ENCODE results near the gene CRYM.

Gene CRYM

GRCh38 chr16:21227866-21228265, 50.2 kb downstream of the CRYM start:
- Histone ChIP-seq H3K27me3 (ENCODE audit: control insufficient read depth, insufficient read depth, low read length) (no peaks in the 10 kb centered on the region), H3K9ac (ENCODE audit: low read length) (no peak overlapping the region), H3K4me1 (ENCODE audit: control insufficient read depth, insufficient read depth, low read length) (no peaks in the 10 kb centered on the region), H3K4me3 (ENCODE audit: low read length) (no peak overlapping the region), H3K36me3 (ENCODE audit: control insufficient read depth, insufficient read depth, low read length) (no peaks in the 10 kb centered on the region), H3K27ac (ENCODE audit: low read depth, low read length) (no peak overlapping the region)

GRCh38 chr16:21226749-21227148, 51.3 kb downstream of the CRYM start:
- no peak overlapping the region for H3K27ac ChIP-seq (ENCODE audit: low read depth, low read length)
- no peaks in the 10 kb centered on the region for H3K27me3 ChIP-seq (ENCODE audit: control insufficient read depth, insufficient read depth, low read length)
- no peak overlapping the region for H3K4me3 ChIP-seq (ENCODE audit: low read length)
- H3K9ac ChIP-seq (ENCODE audit: low read length): no peak overlapping the region
- H3K4me1 ChIP-seq (ENCODE audit: control insufficient read depth, insufficient read depth, low read length): no peaks in the 10 kb centered on the region
- no peaks in the 10 kb centered on the region for H3K36me3 ChIP-seq (ENCODE audit: control insufficient read depth, insufficient read depth, low read length)

- Histone ChIP-seq H3K9ac (ENCODE audit: low read length) (no peak overlapping the region), H3K4me3 (ENCODE audit: low read length) (no peak overlapping the region), H3K36me3 (ENCODE audit: control insufficient read depth, insufficient read depth, low read length) (no peaks in the 10 kb centered on the region), H3K27me3 (ENCODE audit: control insufficient read depth, insufficient read depth, low read length) (no peaks in the 10 kb centered on the region), H3K4me1 (ENCODE audit: control insufficient read depth, insufficient read depth, low read length) (no peaks in the 10 kb centered on the region), H3K27ac (ENCODE audit: low read depth, low read length) (no peak overlapping the region)
Observed at GRCh38 chr16:21224800-21225199, 53.3 kb downstream of the CRYM start.

GRCh38 chr16:21223787-21224186, 54.3 kb downstream of the CRYM start:
- Histone ChIP-seq H3K36me3 (ENCODE audit: control insufficient read depth, insufficient read depth, low read length) (no peaks in the 10 kb centered on the region), H3K27me3 (ENCODE audit: control insufficient read depth, insufficient read depth, low read length) (no peaks in the 10 kb centered on the region), H3K4me3 (ENCODE audit: low read length) (no peak overlapping the region), H3K27ac (ENCODE audit: low read depth, low read length) (no peak overlapping the region), H3K4me1 (ENCODE audit: control insufficient read depth, insufficient read depth, low read length) (no peaks in the 10 kb centered on the region), H3K9ac (ENCODE audit: low read length) (no peak overlapping the region)

GRCh38 chr16:21222495-21223337, 55.4 kb downstream of the CRYM start:
- H3K9ac ChIP-seq (ENCODE audit: low read length): no peak overlapping the region
- H3K27me3 ChIP-seq (ENCODE audit: control insufficient read depth, insufficient read depth, low read length): no peaks in the 10 kb centered on the region
- H3K27ac ChIP-seq (ENCODE audit: low read depth, low read length): no peak overlapping the region
- no peak overlapping the region for H3K4me3 ChIP-seq (ENCODE audit: low read length)
- no peaks in the 10 kb centered on the region for H3K36me3 ChIP-seq (ENCODE audit: control insufficient read depth, insufficient read depth, low read length)
- H3K4me1 ChIP-seq (ENCODE audit: control insufficient read depth, insufficient read depth, low read length): no peaks in the 10 kb centered on the region

GRCh38 chr16:21219551-21219950, 58.5 kb downstream of the CRYM start:
- no peak overlapping the region for H3K4me3 ChIP-seq (ENCODE audit: low read length)
- no peaks in the 10 kb centered on the region for H3K27me3 ChIP-seq (ENCODE audit: control insufficient read depth, insufficient read depth, low read length)
- no peaks in the 10 kb centered on the region for H3K4me1 ChIP-seq (ENCODE audit: control insufficient read depth, insufficient read depth, low read length)
- H3K36me3 ChIP-seq (ENCODE audit: control insufficient read depth, insufficient read depth, low read length): no peaks in the 10 kb centered on the region
- no peak overlapping the region for H3K27ac ChIP-seq (ENCODE audit: low read depth, low read length)
- H3K9ac ChIP-seq (ENCODE audit: low read length): no peak overlapping the region

- Histone ChIP-seq H3K4me3 (ENCODE audit: low read length) (no peak overlapping the region), H3K27ac (ENCODE audit: low read depth, low read length) (no peak overlapping the region), H3K9ac (ENCODE audit: low read length) (no peak overlapping the region), H3K36me3 (ENCODE audit: control insufficient read depth, insufficient read depth, low read length) (no peaks in the 10 kb centered on the region), H3K27me3 (ENCODE audit: control insufficient read depth, insufficient read depth, low read length) (no peaks in the 10 kb centered on the region), H3K4me1 (ENCODE audit: control insufficient read depth, insufficient read depth, low read length) (no peaks in the 10 kb centered on the region)
Observed at GRCh38 chr16:21218153-21218552, 59.9 kb downstream of the CRYM start.

GRCh38 chr16:21217121-21217520, 61.0 kb downstream of the CRYM start:
- Histone ChIP-seq H3K27me3 (ENCODE audit: control insufficient read depth, insufficient read depth, low read length) (no peaks in the 10 kb centered on the region), H3K4me1 (ENCODE audit: control insufficient read depth, insufficient read depth, low read length) (no peaks in the 10 kb centered on the region), H3K36me3 (ENCODE audit: control insufficient read depth, insufficient read depth, low read length) (no peaks in the 10 kb centered on the region), H3K27ac (ENCODE audit: low read depth, low read length) (no peak overlapping the region), H3K4me3 (ENCODE audit: low read length) (no peak overlapping the region), H3K9ac (ENCODE audit: low read length) (no peak overlapping the region)

GRCh38 chr16:21214086-21214485, 64.0 kb downstream of the CRYM start:
- Histone ChIP-seq H3K27ac (ENCODE audit: low read depth, low read length) (no peak overlapping the region), H3K27me3 (ENCODE audit: control insufficient read depth, insufficient read depth, low read length) (no peaks in the 10 kb centered on the region), H3K4me3 (ENCODE audit: low read length) (no peak overlapping the region), H3K36me3 (ENCODE audit: control insufficient read depth, insufficient read depth, low read length) (no peaks in the 10 kb centered on the region), H3K4me1 (ENCODE audit: control insufficient read depth, insufficient read depth, low read length) (no peaks in the 10 kb centered on the region), H3K9ac (ENCODE audit: low read length) (no peak overlapping the region)

GRCh38 chr16:21211486-21211885, 66.6 kb downstream of the CRYM start, which contains the start of gene ZP2:
Gene ZP2, minus strand, starts transcription at chr16:21211574. Its CDS starts 27 bp downstream, at chr16:21211547.
- Histone ChIP-seq H3K9ac (ENCODE audit: low read length) (no peak within 1 kb of the TSS), H3K27me3 (ENCODE audit: control insufficient read depth, insufficient read depth, low read length) (no peaks in the 10 kb centered on the region), H3K4me1 (ENCODE audit: control insufficient read depth, insufficient read depth, low read length) (no peaks in the 10 kb centered on the region), H3K36me3 (ENCODE audit: control insufficient read depth, insufficient read depth, low read length) (no peaks in the 10 kb centered on the region), H3K4me3 (ENCODE audit: low read length) (no peak within 1 kb of the TSS), H3K27ac (ENCODE audit: low read depth, low read length) (no peak within 1 kb of the TSS)
